Activated CD4-positive, alpha-beta T cell treated with anti-CD3 and anti-CD28 coated beads, Interleukin-10, Interleukin-2, amounts not matched to agents 100 ng/mL and 50 ng/mL, durations not matched to agents 16 hours and 8 hours (primary cell): ENCODE data around the gene MEST.
"Not testable (repeated sequence)": the region's sequence is repeated elsewhere in the genome, so short reads cannot be mapped to it uniquely, and the experiment has no call there.

Experiments used
- DNase-seq: peaks from one replicate; pipeline ENCODE4 v3.0.0-alpha.2; 2020

Gene MEST

GRCh38 chr7:130491841-130492522, at the start of gene MEST:
MEST (plus strand) TSS chr7:130492085; CDS start chr7:130492314, 229 bp downstream.
- no peak for DNase-seq

GRCh38 chr7:130442601-130443000, 49.3 kb upstream of the MEST start:
- DNase-seq: no peak

- DNase-seq: no peak
Observed at GRCh38 chr7:130444234-130444633, 47.7 kb upstream of the MEST start.

GRCh38 chr7:130444751-130445407, 47.0 kb upstream of the MEST start:
- no peak for DNase-seq

GRCh38 chr7:130446259-130446658, 45.6 kb upstream of the MEST start:
- peak; percentile 66 for DNase-seq

- not testable (repeated sequence) for DNase-seq
Observed at GRCh38 chr7:130451344-130451743, 40.5 kb upstream of the MEST start.

GRCh38 chr7:130452951-130453350, 38.9 kb upstream of the MEST start:
- DNase-seq: no peak

- no peak for DNase-seq
Observed at GRCh38 chr7:130454959-130455358, 36.9 kb upstream of the MEST start.

- DNase-seq: peak; percentile 15
Observed at GRCh38 chr7:130458257-130458656, 33.6 kb upstream of the MEST start.

GRCh38 chr7:130461272-130461671, 30.6 kb upstream of the MEST start:
- DNase-seq: no peak

- no peak for DNase-seq
Observed at GRCh38 chr7:130463553-130464434, 28.1 kb upstream of the MEST start.

- DNase-seq: no peak
Observed at GRCh38 chr7:130468612-130469011, 23.3 kb upstream of the MEST start.

- DNase-seq: no peak
Observed at GRCh38 chr7:130471974-130472373, 19.9 kb upstream of the MEST start.

GRCh38 chr7:130473289-130473688, 18.6 kb upstream of the MEST start:
- DNase-seq: no peak

- no peak for DNase-seq
Observed at GRCh38 chr7:130473876-130474275, 18.0 kb upstream of the MEST start.

- no peak for DNase-seq
Observed at GRCh38 chr7:130475776-130476175, 16.1 kb upstream of the MEST start.

- peak; percentile 25 for DNase-seq
Observed at GRCh38 chr7:130476297-130477150, 15.4 kb upstream of the MEST start.

- no peak for DNase-seq
Observed at GRCh38 chr7:130478991-130479390, 12.9 kb upstream of the MEST start.

- DNase-seq: no peak
Observed at GRCh38 chr7:130479716-130480400, 12.0 kb upstream of the MEST start.

- no peak for DNase-seq
Observed at GRCh38 chr7:130481898-130482297, 10.0 kb upstream of the MEST start.

- DNase-seq: no peak
Observed at GRCh38 chr7:130483031-130483430, 8.9 kb upstream of the MEST start.

- no peak for DNase-seq
Observed at GRCh38 chr7:130485734-130486113, 6.2 kb upstream of the MEST start.
